Activated T-cell treated with anti-CD3 and anti-CD28 coated beads, Interleukin-2, amount 50 U/mL, for 72 hours (primary cell): Measurements from ENCODE around the gene CIB2. TPM values are rescaled to one million over a fixed set of nuclear protein-coding genes. Genes with fewer than 3 reads are reported as not detected.

ENCODE experiments used
- ATAC-seq, 2 donors: fragments of 150-1000 bp; cut with Tn5 transposase; replicated peaks in 1 of 2; 2 replicates each; pipeline ENCODE4 v1.10.0; 2021; ENCODE audit warnings: moderate library complexity in 2 of 2, mild to moderate bottlenecking in 1 of 2
- DNase-seq, 2 donors: peaks; one replicate each; pipeline ENCODE4 v3.0.0; 2021 to 2022; ENCODE audit warnings: mixed read lengths in 1 of 2
- H3K27ac Mint-ChIP-seq: one replicate; pipeline ENCODE4 v1.8.0; 2022; ENCODE audit warnings: mild to moderate bottlenecking, moderate library complexity, mixed read lengths
- H3K27me3 Mint-ChIP-seq: one replicate; pipeline ENCODE4 v1.8.0; 2022; ENCODE audit warnings: low read depth, mixed read lengths
- H3K36me3 Mint-ChIP-seq, 2 donors: one replicate each; pipeline ENCODE4 v1.8.0; 2022; ENCODE audit warnings: mixed read lengths in 2 of 2, mild to moderate bottlenecking in 1 of 2; ENCODE audit not compliant: insufficient read depth in 2 of 2
- H3K4me1 Mint-ChIP-seq: one replicate; pipeline ENCODE4 v1.8.0; 2022; ENCODE audit warnings: low read depth, mixed read lengths
- H3K4me3 Mint-ChIP-seq, 2 donors: one replicate each; pipeline ENCODE4 v1.8.0; 2022; ENCODE audit warnings: mild to moderate bottlenecking in 2 of 2, mixed read lengths in 2 of 2, moderate library complexity in 2 of 2
- H3K9me3 Mint-ChIP-seq, 2 donors: one replicate each; pipeline ENCODE4 v1.8.0; 2022; ENCODE audit warnings: mixed read lengths in 2 of 2
- total RNA-seq, 2 donors: library from RNA; stranded (reverse); gene quantifications; one replicate each; pipeline ENCODE4 v1.2.3, GENCODE V29; 2022

Gene CIB2
- total RNA-seq, 2 donors from 2014 or later = 3.2 to 3.8 TPM

DNA sequence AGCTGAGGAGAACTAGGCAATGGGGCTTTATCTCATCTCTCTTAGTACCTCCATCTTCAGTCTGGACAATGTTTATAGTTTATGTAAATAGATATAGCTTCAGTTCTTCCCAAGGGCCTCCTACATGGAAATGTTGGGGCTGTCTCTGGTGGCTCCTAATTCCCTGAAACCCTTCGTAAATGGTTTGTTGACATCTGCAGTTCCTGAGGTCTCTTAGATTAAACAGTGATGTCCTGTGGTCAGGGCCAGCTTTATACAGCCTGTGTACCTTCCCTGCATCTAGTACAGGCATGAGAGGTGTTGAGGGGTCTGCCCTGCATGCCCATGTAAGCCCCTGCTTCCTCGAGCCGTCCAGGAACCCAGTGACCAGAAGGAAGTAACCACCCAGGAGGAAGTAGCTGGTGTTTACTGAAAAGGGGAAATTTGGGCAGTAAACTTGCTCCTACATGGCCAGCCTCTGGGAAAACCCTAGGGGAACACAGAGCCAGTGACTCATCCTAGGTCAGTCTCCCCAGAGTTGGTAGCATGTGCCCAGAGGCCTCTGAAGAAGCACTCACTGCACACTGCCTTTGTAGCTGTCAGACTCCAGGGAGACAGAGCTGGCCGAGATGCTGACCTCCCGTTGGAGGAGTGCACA is 49.0 kb downstream of the CIB2 start:
- Mint-ChIP-seq H3K4me3 (peak overlapping the region in 1 of 2 donors; percentile 42), H3K27ac (peak overlapping the region; percentile 24), H3K27me3 (no peaks in the 10 kb centered on the region), H3K4me1 (peaks cover 24% of the 10 kb centered on the region), H3K36me3 (no peaks in the 10 kb centered on the region), H3K9me3 (no peaks in the 10 kb centered on the region)
- DNase-seq = peak in 1 of 2 donors; percentile 26
- peak; percentile 36 to 51 for ATAC-seq

DNA sequence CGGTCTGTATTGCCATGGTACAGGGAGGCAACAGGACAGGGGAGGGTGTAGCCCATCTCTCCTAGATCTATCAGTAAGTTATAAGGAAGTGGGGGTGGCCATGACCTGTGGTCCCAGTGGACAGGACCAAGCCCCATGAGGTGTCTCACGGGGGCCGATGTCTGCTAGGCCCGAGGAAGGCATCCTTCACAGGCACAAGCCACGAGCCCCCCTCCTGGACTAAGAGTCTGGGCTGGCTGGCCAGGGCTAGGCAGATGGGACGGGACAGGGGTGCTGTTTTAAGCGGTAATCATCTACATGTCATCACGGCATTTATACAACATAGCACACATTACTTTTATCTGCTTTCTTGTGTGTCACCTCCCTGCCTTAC is 51.2 kb downstream of the CIB2 start:
- no peak overlapping the region for H3K27ac Mint-ChIP-seq
- peaks cover 29% of the 10 kb centered on the region for H3K4me1 Mint-ChIP-seq
- DNase-seq (no peak), ATAC-seq (no peak)
- H3K27me3 Mint-ChIP-seq = no peaks in the 10 kb centered on the region
- H3K36me3 Mint-ChIP-seq = peaks cover 5% of the 10 kb centered on the region in 2 donors
- H3K9me3 Mint-ChIP-seq = no peaks in the 10 kb centered on the region
- H3K4me3 Mint-ChIP-seq = no peak overlapping the region

DNA sequence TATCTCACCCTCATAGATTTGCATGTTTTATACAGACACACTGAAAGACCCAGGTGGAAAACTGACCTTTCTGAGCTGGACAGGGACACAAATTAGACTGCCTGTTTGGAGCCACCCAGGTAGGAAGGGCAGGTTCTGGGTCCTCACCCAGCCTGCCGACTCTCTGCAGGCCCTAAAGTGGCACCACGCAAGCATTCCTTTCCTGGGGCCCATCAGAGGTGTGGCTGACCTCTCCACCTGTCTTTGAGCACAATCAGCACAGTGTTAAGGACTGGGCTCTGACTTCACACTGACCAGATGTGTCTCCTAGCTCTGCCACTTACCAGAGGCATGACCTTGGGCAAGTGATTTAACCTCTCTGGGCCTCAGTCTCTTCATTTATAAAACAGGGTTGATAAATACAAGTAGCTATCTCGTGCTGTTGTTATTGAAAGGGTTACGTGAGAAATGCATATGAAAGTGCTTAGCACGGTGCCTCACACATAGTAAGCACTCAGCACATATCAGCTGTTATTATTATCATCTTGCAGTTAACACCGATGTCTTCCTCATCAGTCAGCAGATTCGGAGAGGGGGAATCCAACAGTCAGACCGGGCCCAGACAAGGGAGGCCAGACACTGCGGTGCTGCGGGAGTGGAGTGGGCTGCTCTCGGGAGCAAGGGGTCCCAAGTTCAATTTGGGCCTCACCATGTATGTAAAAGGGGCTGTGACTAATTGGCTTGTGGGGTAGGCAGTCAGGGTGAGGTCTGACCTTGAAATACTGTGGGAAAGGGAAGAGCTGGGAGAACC is 51.8 kb downstream of the CIB2 start:
- Mint-ChIP-seq H3K4me1 (peaks cover 29% of the 10 kb centered on the region), H3K4me3 (no peak overlapping the region), H3K9me3 (no peaks in the 10 kb centered on the region), H3K27me3 (no peaks in the 10 kb centered on the region), H3K27ac (no peak overlapping the region), H3K36me3 (peaks cover 5 to 8% of the 10 kb centered on the region in 2 donors)
- ATAC-seq = no peak
- no peak for DNase-seq

DNA sequence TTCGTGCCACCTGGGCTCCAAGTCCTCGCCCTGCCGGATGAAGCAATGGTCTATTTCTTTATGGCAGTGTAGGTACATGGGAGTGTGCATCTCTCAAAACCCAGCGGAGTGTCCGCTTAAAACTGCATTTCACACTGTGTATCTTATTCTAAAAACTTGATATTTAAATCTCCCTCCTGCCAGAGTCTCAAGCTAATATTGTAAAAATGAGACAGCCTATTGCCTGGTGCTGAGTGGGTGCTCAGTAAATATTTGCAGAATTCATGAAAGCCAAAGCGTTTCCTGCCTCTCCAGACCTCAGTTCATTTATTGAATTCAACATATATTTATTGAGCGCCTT is 53.4 kb downstream of the CIB2 start:
- Mint-ChIP-seq H3K27ac (peak overlapping the region; percentile 96), H3K9me3 (no peaks in the 10 kb centered on the region), H3K27me3 (no peaks in the 10 kb centered on the region), H3K36me3 (peaks cover 7 to 8% of the 10 kb centered on the region in 2 donors), H3K4me1 (peaks cover 25% of the 10 kb centered on the region), H3K4me3 (peak overlapping the region; percentile 76 to 91)
- no peak for DNase-seq
- no peak for ATAC-seq

DNA sequence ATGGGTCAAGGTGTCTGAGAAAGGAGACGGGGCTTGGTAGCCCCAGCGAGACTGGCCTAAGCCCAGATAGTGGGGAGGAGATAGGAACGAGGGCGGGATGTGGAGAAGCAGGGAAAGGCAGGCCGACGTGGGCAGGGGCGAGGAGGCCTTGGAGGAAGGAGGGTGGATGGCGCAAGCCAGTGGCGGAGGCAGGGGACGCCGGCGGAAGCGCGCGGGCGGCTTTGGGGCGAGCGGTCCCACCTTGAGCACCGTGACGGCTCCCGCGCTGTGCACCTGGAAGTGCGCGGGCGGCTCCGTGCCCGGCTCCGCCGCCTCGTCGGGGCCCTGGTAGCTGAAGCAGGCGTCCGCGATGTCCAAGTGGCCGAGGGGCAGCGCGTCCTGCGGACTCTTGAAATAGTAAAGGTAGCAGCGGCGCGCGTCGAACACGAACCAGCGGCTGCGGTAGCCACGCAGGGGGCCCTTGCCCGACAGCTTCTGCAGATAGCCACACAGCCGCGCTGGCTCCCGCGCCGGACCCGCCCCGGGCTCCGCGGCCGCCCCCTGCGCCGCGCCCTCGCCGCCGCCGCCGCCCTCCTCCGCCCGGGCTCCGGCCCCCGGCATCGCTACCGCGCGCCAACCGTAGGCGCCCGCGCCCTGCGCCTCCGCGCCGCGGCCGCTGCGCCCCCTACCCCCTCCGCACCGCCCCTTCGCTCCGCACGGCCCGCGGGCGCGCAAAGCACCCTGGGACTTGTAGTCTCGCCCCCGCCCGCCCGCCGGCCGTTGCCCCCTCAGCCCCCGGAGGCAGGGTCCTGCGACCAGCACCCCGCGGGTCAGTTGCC is 54.0 kb downstream of the CIB2 start, which contains the start of gene TBC1D2B:
Gene TBC1D2B (minus strand): TSS at position 659 of the 818 bp plus-strand sequence. CDS start 59 bp downstream, at position 600.
- Mint-ChIP-seq H3K27ac (peak within 1 kb of the TSS; percentile 96), H3K4me3 (peak within 1 kb of the TSS; percentile 91 to 96), H3K27me3 (no peaks in the 10 kb centered on the region), H3K4me1 (peaks cover 19% of the 10 kb centered on the region), H3K36me3 (peaks cover 7 to 8% of the 10 kb centered on the region in 2 donors), H3K9me3 (no peaks in the 10 kb centered on the region)
- ATAC-seq (peak; percentile 87 to 92), DNase-seq (peak; percentile 77 to 80)

DNA sequence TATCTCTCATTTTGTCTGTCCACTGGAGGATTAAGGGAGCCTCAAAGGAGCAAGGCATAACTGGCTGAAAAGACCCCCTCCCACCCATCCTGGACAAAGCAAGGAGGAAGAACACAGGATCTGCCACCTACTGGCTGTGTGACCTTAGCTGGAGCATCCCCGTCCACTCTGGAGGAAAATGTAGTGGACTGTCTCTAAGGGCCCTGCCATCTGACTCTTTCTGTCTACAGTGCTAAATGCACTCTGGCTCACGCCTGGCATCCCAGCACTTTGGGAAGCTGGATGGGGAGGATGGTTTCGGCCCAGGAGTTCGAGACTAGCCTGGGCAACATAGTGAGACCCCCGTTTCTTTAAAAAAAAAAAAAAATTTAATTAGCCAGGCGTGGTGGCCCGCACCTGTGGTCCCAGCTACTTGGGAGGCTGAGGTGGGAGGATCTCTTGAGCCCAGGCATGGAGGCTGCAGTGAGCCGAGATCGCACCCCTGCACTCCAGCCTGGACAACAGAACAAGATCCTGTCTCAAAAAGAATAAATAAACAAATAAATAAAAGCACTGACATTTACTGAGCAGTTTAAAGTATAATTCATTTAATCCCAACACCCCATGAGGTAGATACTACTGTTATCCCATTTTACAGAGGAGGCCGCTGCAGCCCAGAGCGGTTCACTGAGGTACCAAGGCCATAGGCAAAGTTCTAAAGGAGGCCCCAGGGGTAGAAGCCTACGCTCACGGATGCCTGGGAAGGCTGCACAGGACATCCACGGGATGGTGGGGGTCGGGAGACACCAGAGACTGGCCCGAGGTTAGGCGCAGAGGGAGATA is 54.8 kb downstream of the CIB2 start:
- peaks cover 7 to 8% of the 10 kb centered on the region in 2 donors for H3K36me3 Mint-ChIP-seq
- no peaks in the 10 kb centered on the region for H3K9me3 Mint-ChIP-seq
- H3K4me1 Mint-ChIP-seq = peaks cover 14% of the 10 kb centered on the region
- H3K27ac Mint-ChIP-seq = peak overlapping the region; percentile 90
- no peaks in the 10 kb centered on the region for H3K27me3 Mint-ChIP-seq
- H3K4me3 Mint-ChIP-seq = peak overlapping the region; percentile 87 to 96
- ATAC-seq = peak; percentile 10 to 18
- no peak for DNase-seq

DNA sequence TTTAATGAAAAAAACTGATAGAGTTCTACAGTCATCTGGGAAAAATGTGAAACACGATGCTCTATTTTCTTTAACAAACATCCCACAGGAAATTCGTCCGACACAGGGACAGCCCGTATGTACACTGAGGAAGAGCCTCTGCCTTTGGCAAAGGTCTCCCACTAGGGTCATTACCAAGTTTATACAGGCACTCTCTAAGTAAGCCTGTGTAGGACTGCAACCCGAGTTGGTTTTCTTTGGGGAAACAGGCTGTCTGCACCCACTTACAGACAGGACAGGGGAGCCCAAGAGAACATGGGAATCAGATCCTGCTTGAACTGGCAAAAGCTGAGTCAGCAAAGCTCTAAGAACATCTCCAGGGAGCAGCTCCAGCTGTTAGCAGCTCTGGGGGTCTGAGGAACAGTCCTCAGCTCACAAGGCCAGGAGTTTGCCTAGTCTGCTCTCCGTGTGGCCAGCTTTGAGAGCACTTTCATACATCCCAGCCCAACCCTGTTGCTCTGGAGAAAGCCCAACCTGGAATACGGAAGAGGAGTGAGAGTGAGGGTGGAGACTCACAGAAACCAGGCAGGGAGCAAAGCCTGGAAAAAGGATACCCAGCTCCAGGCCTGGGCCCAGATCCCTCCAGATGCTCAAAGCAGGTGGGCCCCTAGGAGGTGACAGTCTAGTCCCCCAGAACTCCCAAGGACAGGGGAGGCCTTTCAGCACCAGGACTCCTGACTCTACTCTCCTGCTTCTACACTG is 55.6 kb downstream of the CIB2 start:
- ATAC-seq (no peak), DNase-seq (no peak)
- H3K4me1 Mint-ChIP-seq = peaks cover 14% of the 10 kb centered on the region
- peaks cover 7 to 8% of the 10 kb centered on the region in 2 donors for H3K36me3 Mint-ChIP-seq
- H3K4me3 Mint-ChIP-seq = peak overlapping the region; percentile 87 to 96
- no peaks in the 10 kb centered on the region for H3K9me3 Mint-ChIP-seq
- H3K27me3 Mint-ChIP-seq = no peaks in the 10 kb centered on the region
- H3K27ac Mint-ChIP-seq = peak overlapping the region; percentile 93

DNA sequence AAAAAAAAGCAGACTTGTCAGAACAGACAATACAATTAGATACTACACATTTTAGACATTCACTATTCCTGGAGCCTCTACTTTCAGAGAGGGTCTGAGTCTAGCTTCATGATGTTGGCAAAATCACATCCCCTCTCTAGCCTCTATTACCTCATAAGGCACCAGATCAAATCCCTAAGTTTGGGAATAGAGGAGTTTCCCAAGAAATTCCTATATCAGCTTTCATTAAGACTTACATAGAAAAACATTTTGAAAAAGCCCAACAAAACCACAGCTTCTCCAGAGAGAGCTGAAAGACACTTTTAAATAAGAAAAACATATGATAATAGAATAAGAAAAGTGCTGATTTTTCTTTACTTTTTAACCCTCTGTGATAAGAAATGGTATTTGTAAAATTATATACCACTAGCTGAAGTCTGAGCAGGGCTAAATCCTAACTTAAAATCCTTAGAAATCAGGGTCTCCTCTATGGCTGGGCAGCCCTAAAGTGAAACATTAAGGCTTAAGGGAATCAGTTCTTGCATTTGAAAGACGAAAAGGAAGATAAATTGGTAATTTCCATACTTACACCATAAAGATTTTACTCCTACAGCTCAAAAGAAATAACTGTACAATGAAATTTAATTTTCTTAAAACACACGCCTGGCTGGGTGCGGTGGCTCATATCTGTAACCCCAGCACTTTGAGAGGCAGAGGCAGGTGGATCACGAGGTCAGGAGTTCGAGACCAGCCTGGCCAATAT is 58.0 kb downstream of the CIB2 start:
- Mint-ChIP-seq H3K27ac (peak overlapping the region; percentile 83), H3K4me1 (peaks cover 14% of the 10 kb centered on the region), H3K27me3 (no peaks in the 10 kb centered on the region), H3K36me3 (peaks cover 7 to 8% of the 10 kb centered on the region in 2 donors), H3K4me3 (peak overlapping the region; percentile 79 to 83), H3K9me3 (no peaks in the 10 kb centered on the region)
- DNase-seq (no peak), ATAC-seq (no peak)

DNA sequence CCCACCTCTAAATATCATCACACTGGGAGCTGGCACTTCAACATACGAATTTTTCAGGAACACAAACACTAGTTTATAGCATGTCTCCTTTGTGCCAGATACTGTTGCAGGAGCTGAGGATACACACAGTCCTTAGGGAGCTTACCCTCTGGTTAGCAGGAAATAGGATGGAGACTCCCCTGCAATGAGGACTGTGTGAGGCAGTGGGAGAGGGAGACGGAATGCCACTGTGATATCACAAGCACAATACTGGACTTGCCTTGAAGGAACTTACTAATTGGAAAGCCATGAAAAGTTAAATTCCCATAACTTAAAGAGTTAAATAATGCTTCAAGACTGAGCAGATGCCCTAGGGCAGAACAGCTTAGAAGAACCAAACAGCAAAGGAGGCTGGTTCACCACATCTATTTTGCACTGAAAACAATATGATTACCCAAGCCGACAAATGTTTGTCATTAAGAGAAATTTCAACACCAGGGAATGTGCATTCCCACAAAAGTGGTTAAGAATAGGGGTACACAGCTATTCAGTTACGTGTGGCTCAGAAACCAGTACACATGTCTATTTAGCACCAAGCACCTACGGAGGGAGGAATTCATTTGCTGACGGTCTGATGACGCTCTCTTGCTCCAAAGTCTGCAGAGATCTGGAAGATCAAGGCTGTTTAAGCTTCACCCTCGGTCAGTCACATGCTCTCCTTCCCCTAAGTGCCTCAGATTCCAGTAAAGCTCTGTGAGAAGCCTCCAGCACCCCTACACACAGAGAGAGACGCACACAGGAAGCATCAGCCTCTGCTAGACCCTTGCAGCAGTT is 59.0 kb downstream of the CIB2 start:
- ATAC-seq (no peak), DNase-seq (no peak)
- H3K4me3 Mint-ChIP-seq = peak overlapping the region; percentile 79 to 83
- peaks cover 7 to 8% of the 10 kb centered on the region in 2 donors for H3K36me3 Mint-ChIP-seq
- H3K27me3 Mint-ChIP-seq = no peaks in the 10 kb centered on the region
- peak overlapping the region; percentile 83 for H3K27ac Mint-ChIP-seq
- peaks cover 14% of the 10 kb centered on the region for H3K4me1 Mint-ChIP-seq
- no peaks in the 10 kb centered on the region for H3K9me3 Mint-ChIP-seq

DNA sequence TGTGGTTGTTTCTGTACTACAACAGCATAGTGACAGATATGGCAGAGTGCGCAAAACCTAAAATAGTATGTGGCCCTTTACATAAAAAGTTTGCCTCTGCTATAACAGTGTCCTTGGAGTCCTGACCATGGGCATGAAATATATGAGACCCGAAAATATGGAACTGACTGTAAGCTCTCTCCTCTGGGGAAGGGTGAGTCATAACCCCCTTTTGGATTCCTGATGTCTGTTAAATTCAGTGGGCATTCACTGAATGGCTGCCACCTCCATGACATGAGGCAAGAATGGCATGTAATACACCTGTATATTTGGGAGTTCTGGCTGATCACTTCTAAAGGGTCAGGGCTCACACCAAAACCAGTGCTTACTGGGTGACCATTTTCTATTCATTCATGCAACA is 59.9 kb downstream of the CIB2 start:
- Mint-ChIP-seq H3K4me3 (peak overlapping the region; percentile 3 to 83), H3K4me1 (peaks cover 13% of the 10 kb centered on the region), H3K27me3 (no peaks in the 10 kb centered on the region), H3K27ac (peak overlapping the region; percentile 55), H3K36me3 (peaks cover 2 to 5% of the 10 kb centered on the region in 2 donors), H3K9me3 (no peaks in the 10 kb centered on the region)
- DNase-seq (no peak), ATAC-seq (peak in 1 of 2 donors; percentile 10)
